Keratinocyte (primary cell): ENCODE results near the gene USP12. TPM values are rescaled to one million over a fixed set of nuclear protein-coding genes. Genes with fewer than 3 reads are reported as not detected.

Source experiments
- DNase-seq: peaks from one replicate; pipeline ENCODE4 v3.0.0-alpha.2; 2011; ENCODE audit warnings: low read depth, missing footprints, low spot score
- FAIRE-seq: peaks from 2 replicates; lab custom pipeline; 2011; peaks lifted over from hg19 to GRCh38; lab: Jason Lieb, UNC
- H2AFZ ChIP-seq: 2 replicates; pipeline ENCODE4 v1.6.0; 2012; ENCODE audit warnings: low read length, control low read depth, inconsistent platforms; ENCODE audit not compliant: control insufficient read depth
- H3K27ac ChIP-seq: 2 replicates; pipeline ENCODE4 v1.5.1; 2011; ENCODE audit warnings: low read length; ENCODE audit not compliant: control insufficient read depth, insufficient read depth
- H3K27me3 ChIP-seq: 3 replicates; pipeline ENCODE4 v1.6.0; 2011; ENCODE audit warnings: low read length; ENCODE audit not compliant: control insufficient read depth, insufficient read depth; ENCODE audit errors: extremely low read depth
- H3K36me3 ChIP-seq, 2 experiments: 2 replicates in 1 of 2; 3 replicates in 1 of 2; pipeline ENCODE4 v1.5.1; 2011; ENCODE audit warnings: low read length in 2 of 2, mild to moderate bottlenecking in 1 of 2; ENCODE audit not compliant: control insufficient read depth in 2 of 2, insufficient read depth in 2 of 2; ENCODE audit errors: extremely low read depth in 1 of 2
- H3K4me1 ChIP-seq: 3 replicates; pipeline ENCODE4 v1.5.1; 2011; ENCODE audit warnings: low read length; ENCODE audit not compliant: control insufficient read depth, insufficient read depth; ENCODE audit errors: extremely low read depth
- H3K4me2 ChIP-seq: 3 replicates; pipeline ENCODE4 v1.6.0; 2011; ENCODE audit warnings: low read depth, low read length; ENCODE audit not compliant: control insufficient read depth, insufficient read depth; ENCODE audit errors: extremely low read depth
- H3K4me3 ChIP-seq, 3 experiments: fragments of 200-600 bp in 1 of 3; sonication (generic) in 1 of 3; 2 replicates in 2 of 3; 3 replicates in 1 of 3; pipeline ENCODE4 v1.5.1; 2011 to 2016; ENCODE audit warnings: low read length in 3 of 3, mild to moderate bottlenecking in 3 of 3, control low read depth in 2 of 3, inconsistent platforms in 1 of 3, low read depth in 1 of 3, mixed read lengths in 1 of 3, mixed run types in 1 of 3, moderate library complexity in 1 of 3; ENCODE audit not compliant: control insufficient read depth in 2 of 3, insufficient read depth in 2 of 3; ENCODE audit errors: extremely low read depth in 1 of 3
- H3K79me2 ChIP-seq: 2 replicates; pipeline ENCODE4 v1.6.0; 2012; ENCODE audit warnings: low read length; ENCODE audit not compliant: control insufficient read depth, insufficient read depth
- H3K9ac ChIP-seq: 3 replicates; pipeline ENCODE4 v1.6.0; 2011; ENCODE audit warnings: low read length; ENCODE audit not compliant: control insufficient read depth, insufficient read depth; ENCODE audit errors: extremely low read depth
- H3K9me1 ChIP-seq: 3 replicates; pipeline ENCODE4 v1.6.0; 2011; ENCODE audit warnings: low read length; ENCODE audit not compliant: control insufficient read depth, insufficient read depth; ENCODE audit errors: extremely low read depth
- H3K9me3 ChIP-seq: 2 replicates; pipeline ENCODE4 v1.5.1; 2012; ENCODE audit warnings: low read depth, low read length; ENCODE audit not compliant: control insufficient read depth
- H4K20me1 ChIP-seq: 3 replicates; pipeline ENCODE4 v1.6.0; 2011; ENCODE audit warnings: low read length; ENCODE audit not compliant: control insufficient read depth, insufficient read depth; ENCODE audit errors: extremely low read depth
- CTCF ChIP-seq, 3 experiments: IDR thresholded peaks in 1 of 3; conservative IDR thresholded peaks in 1 of 3; optimal IDR thresholded peaks in 1 of 3; 2 replicates in 2 of 3; 3 replicates in 1 of 3; pipeline versions ENCODE3 to v1.5.1; 2011; ENCODE audit warnings: low read length in 3 of 3, mild to moderate bottlenecking in 3 of 3, moderate library complexity in 2 of 3, control low read depth in 1 of 3, inconsistent platforms in 1 of 3; ENCODE audit not compliant: insufficient read depth in 2 of 3; ENCODE audit errors: extremely low read depth in 1 of 3
- EZH2 ChIP-seq: IDR thresholded peaks from one replicate; pipeline ENCODE4 v1.6.1; 2012; ENCODE audit warnings: inconsistent platforms, mild to moderate bottlenecking, low read length, moderate library complexity
- dilution Hi-C: fragments of 300-500 bp; cut with MboI; formaldehyde crosslinking; loops from one replicate; pipeline ENCODE4 v1.7.0; 2020; ENCODE audit warnings: low sequenced_read_pairs; ENCODE audit not compliant: extremely low pct_ligation_motif_present
- polyA plus RNA-seq, 5 experiments: library from polyadenylated mRNA; depleted of rRNA in 3 of 5; stranded (reverse) in 3 of 5; stranded (forward) in 1 of 5; unstranded in 1 of 5; fragments of >200 nt; gene quantifications; 1 replicate in 1 of 5; 2 replicates in 3 of 5; 3 replicates in 1 of 5; pipeline versions ENCODE4 v1.2.1 to v1.2.3, GENCODE V29; 2011 to 2012; ENCODE audit warnings: missing spikeins in 2 of 5, low read depth in 1 of 5, low replicate concordance in 1 of 5

The USP12 gene
- polyA plus RNA-seq, 1 donor (not counting 4 experiments of a cell fraction or from before 2014, with no cell fraction given) = 20.7 TPM

GRCh38 chr13:27039171-27039701 is 132.4 kb downstream of the USP12 start:
- no peak overlapping the region for H3K27ac ChIP-seq
- FAIRE-seq = no peak

GRCh38 chr13:27038323-27038722 is 133.3 kb downstream of the USP12 start:
- Histone ChIP-seq H3K4me2 (no peak overlapping the region), H3K4me3 (no peak overlapping the region), H3K9me1 (no peaks in the 10 kb centered on the region), H3K27ac (no peak overlapping the region), H4K20me1 (no peaks in the 10 kb centered on the region), H3K27me3 (peaks cover 4% of the 10 kb centered on the region), H3K4me1 (peaks cover 23% of the 10 kb centered on the region), H3K9ac (no peak overlapping the region), H3K79me2 (no peaks in the 10 kb centered on the region), H3K36me3 (no peaks in the 10 kb centered on the region), H3K9me3 (no peaks in the 10 kb centered on the region), H2AFZ (no peak overlapping the region)
- dilution Hi-C loops = no loop called here
- FAIRE-seq (peak; percentile 67), DNase-seq (no peak)
- no peak for TF ChIP-seq EZH2
- TF ChIP-seq CTCF (optimal IDR thresholded peaks at IDR 0.05 in 1 of 3, IDR thresholded peaks at IDR 0.05 in 1 of 3, conservative IDR thresholded peaks at IDR 0.05 in 1 of 3; ENCODE audit: extremely low read depth in 1 of 3, insufficient read depth in 2 of 3, low read length in 3 of 3) = no peak

More at GRCh38 chr13:27039171-27039701, 132.4 kb downstream of the USP12 start:
- TF ChIP-seq CTCF (optimal IDR thresholded peaks at IDR 0.05 in 1 of 3, IDR thresholded peaks at IDR 0.05 in 1 of 3, conservative IDR thresholded peaks at IDR 0.05 in 1 of 3; ENCODE audit: extremely low read depth in 1 of 3, insufficient read depth in 2 of 3, low read length in 3 of 3) (no peak), EZH2 (no peak)
- no peaks in the 10 kb centered on the region for H3K9me1 ChIP-seq
- no peaks in the 10 kb centered on the region for H3K27me3 ChIP-seq
- H3K4me3 ChIP-seq = no peak overlapping the region
- no peaks in the 10 kb centered on the region for H3K79me2 ChIP-seq
- H3K4me2 ChIP-seq = no peak overlapping the region
- H3K9me3 ChIP-seq = no peaks in the 10 kb centered on the region
- peaks cover 23% of the 10 kb centered on the region for H3K4me1 ChIP-seq
- H3K9ac ChIP-seq = no peak overlapping the region
- no peaks in the 10 kb centered on the region for H3K36me3 ChIP-seq
- no peak overlapping the region for H2AFZ ChIP-seq
- dilution Hi-C loops = no loop called here
- DNase-seq = no peak
- H4K20me1 ChIP-seq = no peaks in the 10 kb centered on the region
